ENCODE results near the gene CCDC87. TPM values are rescaled to one million over a fixed set of nuclear protein-coding genes. Genes with fewer than 3 reads are reported as not detected.

CCDC87 gene
- total RNA-seq, 2 experiments from 2014 or later = 0.55 to 0.70 TPM

DNA sequence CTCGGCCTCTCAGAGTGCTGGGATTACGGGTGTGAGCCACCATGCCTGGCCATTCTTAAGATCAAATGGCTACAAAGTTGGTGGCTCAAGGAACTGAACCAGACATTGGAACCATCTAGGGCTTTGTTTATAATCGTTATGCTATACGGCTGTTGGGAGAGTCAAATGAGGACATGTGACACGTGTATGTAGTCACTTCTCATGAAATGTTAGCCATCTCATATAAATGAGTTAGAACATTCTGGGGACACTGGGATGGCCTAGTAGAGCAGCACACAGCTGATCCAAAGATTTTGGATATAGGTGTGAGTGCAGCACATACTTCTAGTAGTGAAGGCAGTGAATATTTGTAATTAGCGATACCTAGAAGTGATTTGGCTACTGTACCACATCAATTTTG is 39.0 kb upstream of the CCDC87 start:
- Mint-ChIP-seq H3K9me3 (ENCODE audit: insufficient read depth) (no peaks in the 10 kb centered on the region), H3K36me3 (ENCODE audit: low read depth) (peaks cover 64% of the 10 kb centered on the region), H3K4me3 (no peak overlapping the region), H3K27ac (no peak overlapping the region), H3K27me3 (ENCODE audit: low read depth) (no peaks in the 10 kb centered on the region), H3K4me1 (ENCODE audit: low read depth) (peaks cover 29% of the 10 kb centered on the region)
- ATAC-seq (no peak), DNase-seq (no peak)
- ChIA-PET CTCF (interaction anchor here (1.9 kb wide), 1 partner anchor 9 kb away, joined by 4 read pairs; no protein-coding TSS in a partner anchor), POLR2A (interaction anchor here (1.3 kb wide), 1 partner anchor 13 kb away, joined by 4 read pairs; no protein-coding TSS in a partner anchor)

DNA sequence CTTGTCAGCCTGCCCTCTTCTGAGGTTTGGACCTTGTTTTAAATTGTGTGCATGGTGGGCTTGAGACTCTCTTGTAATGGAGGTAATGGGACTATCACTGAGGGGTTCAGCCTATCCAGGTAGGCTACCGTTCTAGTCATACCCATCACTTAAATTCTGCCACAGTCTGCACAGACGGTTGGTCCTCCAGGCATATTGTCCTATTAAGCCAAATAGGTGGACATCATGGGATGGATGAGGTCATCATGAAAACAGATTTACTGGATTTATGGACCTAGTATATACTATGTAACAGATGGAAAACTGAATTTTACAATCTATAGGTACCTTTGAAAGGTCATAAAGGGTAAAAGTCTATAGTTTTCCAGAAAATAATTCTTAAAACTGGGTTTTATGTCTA is 36.5 kb upstream of the CCDC87 start:
- no peaks in the 10 kb centered on the region for H3K27me3 Mint-ChIP-seq (ENCODE audit: low read depth)
- ChIA-PET POLR2A (interaction anchor here (1.0 to 4.6 kb wide), 2 partner anchors 9 to 13 kb away, joined by 3 to 21 read pairs; partner anchors contain the start of gene RBM4), CTCF (interaction anchor here (0.7 to 1.5 kb wide), 2 partner anchors 9 to 320 kb away, joined by 3 to 6 read pairs; partner anchors contain the start of gene RBM4)
- peak overlapping the region; percentile 33 for H3K27ac Mint-ChIP-seq
- peaks cover 73% of the 10 kb centered on the region for H3K36me3 Mint-ChIP-seq (ENCODE audit: low read depth)
- ATAC-seq (no peak), DNase-seq (no peak)
- no peaks in the 10 kb centered on the region for H3K9me3 Mint-ChIP-seq (ENCODE audit: insufficient read depth)
- H3K4me3 Mint-ChIP-seq = no peak overlapping the region
- peaks cover 21% of the 10 kb centered on the region for H3K4me1 Mint-ChIP-seq (ENCODE audit: low read depth)

DNA sequence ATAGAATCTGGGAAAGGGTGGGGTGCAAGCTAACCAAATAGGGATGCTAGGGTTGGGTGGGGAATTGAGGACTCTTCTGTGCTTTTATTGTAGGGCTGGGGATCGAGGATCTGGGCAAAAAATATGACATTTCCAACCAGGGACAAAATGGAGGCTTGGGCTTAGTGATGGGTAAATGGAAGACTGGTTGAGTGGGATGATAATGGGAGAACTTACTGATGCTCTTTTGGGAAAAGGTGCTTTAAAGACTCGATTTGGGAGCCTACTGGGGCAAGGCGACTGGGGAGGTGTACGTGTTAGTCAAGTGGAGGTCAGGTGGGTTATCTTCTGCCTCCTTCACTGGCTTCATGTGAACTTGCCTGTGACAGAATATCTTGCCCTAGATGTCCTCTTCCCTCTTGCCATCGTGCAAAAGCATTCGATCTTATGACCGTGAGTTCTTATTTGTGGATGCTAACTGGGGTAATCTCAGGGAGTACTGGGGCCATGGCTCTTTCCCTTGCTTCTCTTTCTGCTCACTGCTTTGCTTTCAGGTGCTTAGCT is 35.3 kb upstream of the CCDC87 start:
- DNase-seq = no peak
- Mint-ChIP-seq H3K27me3 (ENCODE audit: low read depth) (no peaks in the 10 kb centered on the region), H3K36me3 (ENCODE audit: low read depth) (peaks cover 79% of the 10 kb centered on the region), H3K4me3 (no peak overlapping the region), H3K27ac (no peak overlapping the region), H3K9me3 (ENCODE audit: insufficient read depth) (no peaks in the 10 kb centered on the region), H3K4me1 (ENCODE audit: low read depth) (peaks cover 28% of the 10 kb centered on the region)
- ChIA-PET POLR2A (interaction anchor here (4.6 kb wide), 1 partner anchor 10 kb away, joined by 21 read pairs; the partner anchor contains the start of gene RBM4), CTCF (interaction anchor here (1.7 kb wide), 1 partner anchor 50 kb away, joined by 3 read pairs; the partner anchor contains the start of gene RBM4B)
- no peak for ATAC-seq

DNA sequence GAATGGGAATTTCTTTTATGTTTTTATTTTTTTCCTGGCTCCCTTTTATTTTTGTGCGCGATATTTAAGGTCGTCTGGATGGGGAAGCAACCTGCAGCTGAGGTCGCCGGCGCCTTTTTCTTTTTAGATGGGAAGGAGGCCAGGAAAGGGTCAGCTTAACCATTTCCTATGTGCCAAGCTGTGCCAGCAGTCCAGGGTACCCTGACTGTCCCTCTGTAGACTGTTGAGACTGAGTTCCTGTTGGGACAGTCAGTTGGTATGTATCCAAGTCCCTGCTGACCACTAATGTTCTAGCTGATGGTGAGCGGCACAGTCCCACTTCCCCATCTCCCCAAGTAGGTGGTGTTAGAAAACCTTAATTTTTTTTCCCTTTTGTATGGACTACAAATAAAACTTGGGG is 34.1 kb upstream of the CCDC87 start:
- Mint-ChIP-seq H3K27me3 (ENCODE audit: low read depth) (no peaks in the 10 kb centered on the region), H3K9me3 (ENCODE audit: insufficient read depth) (no peaks in the 10 kb centered on the region), H3K4me1 (ENCODE audit: low read depth) (peaks cover 36% of the 10 kb centered on the region), H3K36me3 (ENCODE audit: low read depth) (peaks cover 82% of the 10 kb centered on the region), H3K27ac (no peak overlapping the region), H3K4me3 (no peak overlapping the region)
- DNase-seq (no peak), ATAC-seq (no peak)
- ChIA-PET CTCF (interaction anchor here (0.6 to 1.7 kb wide), 3 partner anchors 11 to 261 kb away, joined by 3 read pairs; partner anchors contain the start of genes RBM4 and RBM4B), POLR2A (interaction anchor here (1.4 to 4.6 kb wide), 2 partner anchors 10 to 11 kb away, joined by 5 to 21 read pairs; partner anchors contain the start of genes RBM14 and RBM4)

DNA sequence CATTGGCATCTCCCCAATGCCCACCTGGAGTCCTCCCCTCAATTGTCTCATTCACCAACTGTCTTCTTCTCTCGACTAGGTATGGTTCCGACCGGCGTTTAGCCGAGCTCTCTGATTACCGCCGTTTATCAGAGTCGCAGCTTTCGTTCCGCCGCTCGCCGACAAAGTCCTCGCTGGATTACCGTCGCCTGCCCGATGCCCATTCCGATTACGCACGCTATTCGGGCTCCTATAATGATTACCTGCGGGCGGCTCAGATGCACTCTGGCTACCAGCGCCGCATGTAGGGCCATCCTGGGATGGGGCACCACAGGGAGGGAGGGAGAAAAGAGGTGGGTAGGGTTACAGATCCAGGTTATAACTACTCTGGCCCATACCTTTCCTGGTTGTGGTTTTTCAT is 33.5 kb upstream of the CCDC87 start:
- Mint-ChIP-seq H3K4me3 (no peak overlapping the region), H3K27ac (no peak overlapping the region), H3K4me1 (ENCODE audit: low read depth) (peaks cover 38% of the 10 kb centered on the region), H3K9me3 (ENCODE audit: insufficient read depth) (no peaks in the 10 kb centered on the region), H3K36me3 (ENCODE audit: low read depth) (peaks cover 83% of the 10 kb centered on the region), H3K27me3 (ENCODE audit: low read depth) (no peaks in the 10 kb centered on the region)
- CTCF ChIA-PET = no interaction called here
- ATAC-seq = no peak
- no peak for DNase-seq
- POLR2A ChIA-PET = interaction anchor here (1.1 to 4.6 kb wide), 3 partner anchors 10 to 20 kb away, joined by 3 to 21 read pairs (median 5); partner anchors contain the start of genes RBM14 and RBM4

DNA sequence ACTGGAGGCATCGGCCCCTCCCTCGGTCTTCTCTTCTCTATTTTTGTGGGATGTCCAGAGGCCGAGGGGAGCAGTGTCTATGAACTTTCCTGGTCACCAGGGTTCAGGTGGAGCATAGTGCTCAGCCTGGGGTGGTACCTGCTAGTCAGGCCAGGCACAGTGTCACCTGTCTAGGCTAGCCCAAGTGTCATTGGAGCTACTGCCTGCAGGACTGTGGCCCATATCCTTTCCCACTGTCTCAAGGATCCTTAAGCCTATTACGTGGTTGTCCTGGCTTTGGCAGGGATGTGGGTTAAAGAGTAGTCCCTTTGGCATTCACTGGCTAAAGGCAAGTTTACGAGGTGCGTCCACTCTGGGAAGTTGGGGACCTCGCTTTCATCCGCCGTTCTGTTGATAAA is 32.9 kb upstream of the CCDC87 start:
- Mint-ChIP-seq H3K27me3 (ENCODE audit: low read depth) (no peaks in the 10 kb centered on the region), H3K4me1 (ENCODE audit: low read depth) (peaks cover 44% of the 10 kb centered on the region), H3K9me3 (ENCODE audit: insufficient read depth) (no peaks in the 10 kb centered on the region), H3K4me3 (no peak overlapping the region), H3K36me3 (ENCODE audit: low read depth) (peaks cover 87% of the 10 kb centered on the region), H3K27ac (no peak overlapping the region)
- ATAC-seq = no peak
- POLR2A ChIA-PET = interaction anchor here (1.1 to 4.0 kb wide), 4 partner anchors 8 to 46 kb away, joined by 3 to 33 read pairs (median 11); partner anchors contain the start of gene RBM4
- DNase-seq = no peak
- CTCF ChIA-PET = no interaction called here

DNA sequence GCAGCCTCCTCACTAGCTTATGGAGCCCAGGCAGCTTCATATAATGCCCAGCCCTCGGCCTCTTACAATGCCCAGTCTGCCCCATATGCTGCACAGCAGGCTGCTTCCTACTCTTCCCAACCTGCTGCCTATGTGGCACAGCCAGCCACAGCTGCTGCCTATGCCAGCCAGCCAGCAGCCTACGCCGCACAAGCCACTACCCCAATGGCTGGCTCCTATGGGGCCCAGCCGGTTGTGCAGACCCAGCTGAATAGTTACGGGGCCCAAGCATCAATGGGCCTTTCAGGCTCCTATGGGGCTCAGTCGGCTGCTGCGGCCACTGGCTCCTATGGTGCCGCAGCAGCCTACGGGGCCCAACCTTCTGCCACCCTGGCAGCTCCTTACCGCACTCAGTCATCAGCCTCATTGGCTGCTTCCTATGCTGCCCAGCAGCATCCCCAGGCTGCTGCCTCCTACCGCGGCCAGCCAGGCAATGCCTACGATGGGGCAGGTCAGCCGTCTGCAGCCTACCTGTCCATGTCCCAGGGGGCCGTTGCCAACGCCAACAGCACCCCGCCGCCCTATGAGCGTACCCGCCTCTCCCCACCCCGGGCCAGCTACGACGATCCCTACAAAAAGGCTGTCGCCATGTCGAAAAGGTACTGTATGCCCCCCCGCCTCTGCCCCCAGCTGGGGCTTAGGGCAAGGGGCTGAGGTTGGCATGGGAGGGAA is 32.3 kb upstream of the CCDC87 start:
- no peak overlapping the region for H3K4me3 Mint-ChIP-seq
- no peaks in the 10 kb centered on the region for H3K27me3 Mint-ChIP-seq (ENCODE audit: low read depth)
- DNase-seq = no peak
- ChIA-PET CTCF (no interaction called here), POLR2A (interaction anchor here (1.1 to 4.0 kb wide), 6 partner anchors 9 to 46 kb away, joined by 3 to 33 read pairs (median 6); partner anchors contain the start of genes RBM14 and RBM4)
- H3K36me3 Mint-ChIP-seq (ENCODE audit: low read depth) = peaks cover 89% of the 10 kb centered on the region
- no peaks in the 10 kb centered on the region for H3K9me3 Mint-ChIP-seq (ENCODE audit: insufficient read depth)
- H3K27ac Mint-ChIP-seq = no peak overlapping the region
- no peak for ATAC-seq
- H3K4me1 Mint-ChIP-seq (ENCODE audit: low read depth) = peaks cover 47% of the 10 kb centered on the region

DNA sequence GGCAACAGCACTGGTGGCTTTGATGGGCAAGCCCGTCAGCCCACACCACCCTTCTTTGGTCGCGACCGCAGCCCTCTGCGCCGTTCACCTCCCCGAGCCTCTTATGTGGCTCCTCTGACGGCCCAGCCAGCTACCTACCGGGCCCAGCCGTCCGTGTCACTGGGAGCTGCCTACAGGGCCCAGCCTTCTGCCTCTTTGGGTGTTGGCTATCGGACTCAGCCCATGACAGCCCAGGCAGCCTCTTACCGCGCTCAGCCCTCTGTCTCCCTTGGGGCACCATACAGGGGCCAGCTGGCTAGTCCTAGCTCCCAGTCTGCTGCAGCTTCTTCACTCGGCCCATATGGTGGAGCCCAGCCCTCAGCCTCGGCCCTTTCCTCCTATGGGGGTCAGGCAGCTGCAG is 31.6 kb upstream of the CCDC87 start:
- ATAC-seq = peak; percentile 3

DNA sequence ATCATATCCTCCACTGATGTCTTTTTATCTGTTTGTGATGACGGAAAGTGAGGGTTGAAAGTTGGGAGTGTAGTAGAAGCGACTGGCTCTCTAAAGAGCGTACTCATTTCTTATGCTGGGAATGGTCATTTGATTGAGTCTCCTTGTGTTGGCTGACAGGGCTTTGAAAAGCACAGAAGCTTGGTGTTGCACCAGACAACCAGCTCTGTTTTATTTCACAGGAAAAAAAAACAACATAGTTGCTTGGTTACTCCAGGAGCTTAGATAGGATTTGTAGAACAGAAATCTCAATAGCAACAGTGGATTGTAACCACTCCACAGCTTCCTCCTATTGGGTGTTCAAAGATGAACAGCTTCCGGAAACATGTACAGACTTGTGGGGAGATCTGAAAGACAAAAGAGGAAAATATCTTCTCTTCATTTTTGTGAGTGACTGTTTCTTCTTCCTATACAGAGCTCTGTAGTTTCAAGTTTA is 26.3 kb upstream of the CCDC87 start:
- Mint-ChIP-seq H3K4me1 (ENCODE audit: low read depth) (peaks cover 57% of the 10 kb centered on the region), H3K27me3 (ENCODE audit: low read depth) (no peaks in the 10 kb centered on the region), H3K9me3 (ENCODE audit: insufficient read depth) (no peaks in the 10 kb centered on the region), H3K4me3 (peak overlapping the region; percentile 98), H3K27ac (peak overlapping the region; percentile 99), H3K36me3 (ENCODE audit: low read depth) (peaks cover 74% of the 10 kb centered on the region)
- peak; percentile 45 for ATAC-seq
- DNase-seq = peak; percentile 53
- CTCF ChIA-PET = interaction anchor here (0.6 to 3.6 kb wide), 12 partner anchors 9 to 551 kb away, joined by 3 to 28 read pairs (median 4); partner anchors contain the start of genes CCDC87, CCS, RBM4 and RBM4B
- POLR2A ChIA-PET = interaction anchor here (0.6 to 2.3 kb wide), 10 partner anchors 9 to 224 kb away, joined by 3 to 20 read pairs (median 4); partner anchors contain the start of genes CCDC87, RBM4, RBM4B and RCE1

More for the DNA sequence above, 31.6 kb upstream of the CCDC87 start:
- no peak for DNase-seq
- Mint-ChIP-seq H3K27me3 (ENCODE audit: low read depth) (no peaks in the 10 kb centered on the region), H3K4me1 (ENCODE audit: low read depth) (peaks cover 50% of the 10 kb centered on the region), H3K9me3 (ENCODE audit: insufficient read depth) (no peaks in the 10 kb centered on the region), H3K4me3 (no peak overlapping the region), H3K36me3 (ENCODE audit: low read depth) (peaks cover 87% of the 10 kb centered on the region), H3K27ac (no peak overlapping the region)
- ChIA-PET POLR2A (interaction anchor here (1.3 to 4.0 kb wide), 5 partner anchors 8 to 45 kb away, joined by 3 to 33 read pairs (median 6); partner anchors contain the start of genes RBM14 and RBM4), CTCF (interaction anchor here (0.7 to 4.0 kb wide), 2 partner anchors 14 to 53 kb away, joined by 4 to 16 read pairs; partner anchors contain the start of genes RBM4 and RBM4B)

DNA sequence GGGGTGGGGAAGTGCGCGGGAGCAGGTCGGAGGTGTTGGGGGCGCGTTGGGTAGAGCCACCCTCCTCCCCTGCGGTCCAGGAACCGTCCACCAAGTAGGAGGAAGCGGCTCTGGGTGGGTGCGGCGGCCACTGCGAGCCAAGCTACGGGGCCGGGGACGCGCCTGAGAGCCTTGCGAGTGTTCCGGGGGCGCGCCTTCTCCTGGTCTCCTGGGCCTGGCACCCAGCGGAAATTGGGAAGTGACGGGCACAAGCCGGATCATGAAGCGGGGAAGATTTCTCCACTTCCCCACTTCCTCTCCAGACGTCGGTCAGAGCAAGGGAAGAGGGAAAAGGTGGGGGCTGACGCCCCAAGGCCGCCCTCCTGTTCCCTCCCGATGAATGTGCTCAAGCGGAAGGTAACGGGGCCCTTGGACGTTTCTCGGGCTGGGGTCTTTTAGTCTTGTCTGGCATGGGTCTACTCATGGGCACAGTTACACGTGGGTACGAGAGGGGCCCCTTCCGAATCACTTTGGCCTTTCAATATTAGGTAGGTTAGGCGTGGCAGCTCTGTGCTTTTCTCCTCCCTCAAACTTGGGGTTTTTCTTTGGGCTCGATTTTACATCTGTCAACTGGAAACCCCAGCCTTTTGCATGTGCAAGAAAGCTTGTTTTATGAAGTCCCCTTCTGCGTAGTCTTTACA is 24.4 kb upstream of the CCDC87 start:
- no peaks in the 10 kb centered on the region for H3K27me3 Mint-ChIP-seq (ENCODE audit: low read depth)
- no peak for DNase-seq
- peak; percentile 28 for ATAC-seq
- H3K9me3 Mint-ChIP-seq (ENCODE audit: insufficient read depth) = no peaks in the 10 kb centered on the region
- peak overlapping the region; percentile 98 for H3K4me3 Mint-ChIP-seq
- H3K36me3 Mint-ChIP-seq (ENCODE audit: low read depth) = peaks cover 56% of the 10 kb centered on the region
- ChIA-PET POLR2A (interaction anchor here (0.6 to 4.7 kb wide), 24 partner anchors 7 to 532 kb away, joined by 3 to 78 read pairs (median 3); partner anchors contain the start of genes CCDC87, CCS, MRPL11 and RBM4), CTCF (interaction anchor here (0.7 to 3.6 kb wide), 9 partner anchors 13 to 231 kb away, joined by 4 to 28 read pairs (median 7); partner anchors contain the start of genes CCDC87, CCS, DPP3 and RBM4)
- H3K4me1 Mint-ChIP-seq (ENCODE audit: low read depth) = peaks cover 42% of the 10 kb centered on the region
- H3K27ac Mint-ChIP-seq = peak overlapping the region; percentile 99

All from activated CD8-positive, alpha-beta T cell treated with anti-CD3 and anti-CD28 coated beads, Interleukin-2, amount 10 ng/mL, durations not matched to agents 7 days and 5 days (primary cell).